Dermis microvascular lymphatic vessel endothelial cell (primary cell): ENCODE results near the gene ADAM19. TPM values are rescaled to one million over a fixed set of nuclear protein-coding genes. Genes with fewer than 3 reads are reported as not detected.
"Not testable (repeated sequence)": the region's sequence is repeated elsewhere in the genome, so short reads cannot be mapped to it uniquely, and the experiment has no call there.

Experiments used
- DNase-seq, 2 donors: peaks; one replicate each; pipeline versions ENCODE4 v3.0.0 to v3.0.0-alpha.2; 2010; ENCODE audit warnings: low read depth in 2 of 2
- total RNA-seq: library from RNA; depleted of rRNA; stranded (reverse); fragments of >200 nt; gene quantifications from 2 replicates; pipeline ENCODE4 v1.2.1, GENCODE V29; 2014

The ADAM19 gene
- total RNA-seq, 1 donor from 2014 or later, result 35.0 TPM

DNA sequence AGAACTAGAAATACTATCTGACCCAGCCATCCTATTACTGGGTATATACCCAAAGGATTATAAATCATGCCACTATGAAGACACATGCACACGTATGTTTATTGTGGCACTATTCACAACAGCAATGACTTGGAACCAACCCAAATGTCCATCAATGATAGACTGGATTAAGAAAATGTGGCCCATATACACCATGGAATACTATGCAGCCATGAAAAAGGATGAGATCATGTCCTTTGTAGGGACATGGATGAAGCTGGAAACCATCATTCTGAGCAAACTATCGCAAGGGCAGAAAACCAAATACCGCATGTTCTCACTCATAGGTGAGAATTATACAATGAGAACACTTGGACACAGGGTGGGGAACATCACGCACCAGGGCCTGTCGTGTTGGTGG, 145.7 kb downstream of the ADAM19 start:
- DNase-seq, result not testable (repeated sequence)

Other genes with a start within 250 kb of the ADAM19 start
- gene NIPAL4, start 115.6 kb downstream of the ADAM19 start, total RNA-seq, result not detected in 2 replicates
- not detected in 2 replicates for gene SOX30, start 76.7 kb upstream of the ADAM19 start, total RNA-seq
- not detected in 2 replicates for gene C5orf52, start 95.8 kb upstream of the ADAM19 start, total RNA-seq
- gene THG1L, start 155.6 kb upstream of the ADAM19 start, total RNA-seq, result 9.0 and 9.9 TPM in 2 replicates
- 6.9 and 7.1 TPM in 2 replicates for gene LSM11, start 167.9 kb upstream of the ADAM19 start, total RNA-seq